HG02642 (cell line): ENCODE measurements around the gene RAB11FIP3.

Source experiments
- ATAC-seq: cut with Tn5 transposase; IDR thresholded peaks from one replicate; pipeline ENCODE4 v1.9.1; 2021; ENCODE audit warnings: mild to moderate bottlenecking; ENCODE audit not compliant: unreplicated experiment, poor library complexity

RAB11FIP3 gene

GRCh38 chr16:510066-510825 lies 84.8 kb downstream of the RAB11FIP3 start:
- no peak for ATAC-seq

DNA sequence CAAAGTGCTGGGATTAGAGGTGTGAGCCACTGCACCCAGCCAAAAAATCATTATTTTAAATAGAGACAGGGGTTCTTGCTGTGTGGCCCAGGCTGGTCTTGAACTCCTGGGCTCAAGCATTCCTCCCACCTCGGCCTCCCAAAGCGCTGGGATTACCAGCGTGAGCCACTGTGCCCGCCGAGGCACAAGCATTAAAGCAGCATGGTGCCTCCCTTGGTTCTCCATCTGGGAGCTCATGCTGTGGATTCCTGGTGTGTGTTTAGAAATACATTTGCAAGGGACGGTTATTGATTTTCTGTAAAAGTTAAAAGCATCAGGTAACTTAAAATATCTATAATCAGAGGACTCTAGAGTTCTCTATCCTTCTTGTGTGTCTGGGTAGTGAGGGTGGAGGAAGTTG lies 87.4 kb downstream of the RAB11FIP3 start:
- ATAC-seq, result no peak

DNA sequence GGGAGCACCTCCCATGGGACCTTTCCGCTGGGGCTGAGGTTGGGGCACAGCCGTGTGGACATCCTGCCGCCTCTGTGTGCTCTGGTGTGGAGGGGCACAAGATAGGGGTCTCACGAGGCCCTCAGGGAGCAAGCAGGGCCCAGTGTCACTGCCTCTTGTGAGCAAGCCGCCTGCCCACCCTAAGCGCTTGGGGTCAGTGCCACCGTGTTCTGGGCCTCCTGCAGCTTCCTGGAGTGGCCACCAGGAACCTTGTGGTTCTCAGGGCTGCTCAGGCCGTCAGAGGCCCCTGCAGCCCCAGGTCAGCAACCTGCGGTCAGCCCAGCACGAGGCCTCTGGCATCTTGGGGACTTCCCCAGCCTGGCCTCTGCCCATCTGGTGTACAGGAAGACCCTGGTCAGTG lies 88.5 kb downstream of the RAB11FIP3 start:
- no peak for ATAC-seq

DNA sequence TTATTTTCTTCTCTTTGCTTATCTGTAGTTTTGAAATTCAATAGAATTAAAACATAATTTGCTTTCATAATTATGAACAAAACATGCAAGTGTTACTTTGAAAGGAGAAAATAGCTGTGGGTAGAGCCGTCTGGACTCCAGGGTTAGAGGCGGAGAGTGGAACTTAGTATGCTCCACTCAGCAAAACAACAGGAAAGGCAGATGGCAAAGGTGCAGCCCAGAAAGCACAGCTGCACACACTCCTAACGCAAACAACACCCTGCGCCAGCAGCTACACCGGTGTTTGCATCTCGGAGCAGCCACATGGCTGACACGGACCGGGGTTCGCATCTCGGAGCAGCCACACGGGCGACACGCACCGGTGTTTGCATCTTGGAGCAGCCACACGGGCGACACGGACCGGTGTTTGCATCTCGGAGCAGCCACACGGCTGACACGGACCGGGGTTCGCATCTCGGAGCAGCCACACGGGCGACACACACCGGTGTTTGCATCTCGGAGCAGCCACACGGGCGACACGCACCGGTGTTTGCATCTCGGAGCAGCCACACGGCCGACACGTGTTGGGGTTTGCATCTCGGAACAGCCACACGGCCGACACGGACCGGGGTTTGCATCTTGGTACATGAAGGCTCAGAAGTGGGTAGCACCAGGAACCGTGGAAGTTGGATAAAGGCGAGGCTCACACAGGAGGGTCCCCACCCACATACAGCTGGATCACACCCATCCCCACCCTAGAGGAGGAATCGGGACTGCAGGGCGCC lies 89.9 kb downstream of the RAB11FIP3 start:
- no peak for ATAC-seq

- no peak for ATAC-seq
These were observed 90.4 kb downstream of the RAB11FIP3 start for GRCh38 chr16:515939-516226.

DNA sequence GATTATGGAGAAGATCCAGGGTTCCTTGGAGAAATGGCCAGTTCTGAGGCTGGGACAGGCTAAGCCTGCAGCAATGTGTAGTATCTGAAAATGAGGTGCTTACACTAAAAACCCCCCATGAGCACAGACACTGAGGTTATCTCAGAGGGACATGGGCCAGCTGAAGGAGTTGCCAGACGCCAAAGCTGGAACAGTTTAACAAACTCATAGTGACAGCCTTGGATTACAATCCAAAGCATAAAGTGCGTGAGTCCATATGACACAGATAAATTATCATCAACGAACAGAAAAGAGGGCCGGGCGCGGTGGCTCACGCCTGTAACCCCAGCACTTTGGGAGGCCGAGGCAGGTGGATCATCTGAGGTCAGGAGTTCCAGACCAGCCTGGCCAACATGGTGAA lies 90.9 kb downstream of the RAB11FIP3 start:
- no peak for ATAC-seq

GRCh38 chr16:518858-519257 lies 93.4 kb downstream of the RAB11FIP3 start:
- no peak for ATAC-seq

DNA sequence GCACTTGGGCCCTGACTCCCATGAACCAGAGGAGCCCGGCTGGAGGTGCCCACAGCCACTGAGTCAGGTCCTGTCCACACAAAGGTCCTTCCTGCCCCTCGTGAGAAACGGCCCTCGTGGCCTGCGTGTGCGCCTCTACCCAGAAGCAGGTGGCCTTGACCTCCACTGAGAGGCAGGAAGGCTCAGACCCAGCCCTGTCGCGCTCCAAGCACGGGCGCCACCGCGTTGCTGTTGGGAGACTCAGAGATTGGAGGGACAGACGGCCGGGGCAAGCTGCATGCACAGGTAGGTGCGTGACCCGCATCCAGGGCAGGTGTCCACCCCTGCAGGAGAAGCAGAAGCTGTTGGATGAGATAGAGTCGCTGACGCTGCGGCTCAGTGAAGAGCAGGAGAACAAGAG lies 94.0 kb downstream of the RAB11FIP3 start:
- no peak for ATAC-seq

GRCh38 chr16:519841-520687 lies 94.6 kb downstream of the RAB11FIP3 start:
- no peak for ATAC-seq

DNA sequence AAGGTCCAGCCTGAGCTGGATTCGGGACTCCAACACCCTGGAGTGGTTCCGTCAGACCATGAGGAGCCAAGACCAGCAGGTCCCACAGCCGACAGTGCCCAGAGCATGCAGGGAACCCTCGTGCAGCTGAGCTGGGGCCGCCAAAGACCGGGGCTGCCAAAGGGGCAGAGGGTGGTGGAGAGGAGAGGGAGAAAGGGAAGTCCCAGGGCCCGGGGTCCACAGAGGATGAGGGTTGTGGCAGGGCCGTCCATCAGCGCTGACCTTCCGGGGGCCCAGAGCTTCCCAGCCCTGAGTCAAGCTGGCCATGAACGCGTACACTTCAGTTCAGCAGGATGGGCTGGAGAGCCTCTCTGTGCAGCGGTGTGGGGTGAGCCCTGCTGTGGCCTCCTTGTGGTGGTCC lies 95.4 kb downstream of the RAB11FIP3 start:
- no peak for ATAC-seq

DNA sequence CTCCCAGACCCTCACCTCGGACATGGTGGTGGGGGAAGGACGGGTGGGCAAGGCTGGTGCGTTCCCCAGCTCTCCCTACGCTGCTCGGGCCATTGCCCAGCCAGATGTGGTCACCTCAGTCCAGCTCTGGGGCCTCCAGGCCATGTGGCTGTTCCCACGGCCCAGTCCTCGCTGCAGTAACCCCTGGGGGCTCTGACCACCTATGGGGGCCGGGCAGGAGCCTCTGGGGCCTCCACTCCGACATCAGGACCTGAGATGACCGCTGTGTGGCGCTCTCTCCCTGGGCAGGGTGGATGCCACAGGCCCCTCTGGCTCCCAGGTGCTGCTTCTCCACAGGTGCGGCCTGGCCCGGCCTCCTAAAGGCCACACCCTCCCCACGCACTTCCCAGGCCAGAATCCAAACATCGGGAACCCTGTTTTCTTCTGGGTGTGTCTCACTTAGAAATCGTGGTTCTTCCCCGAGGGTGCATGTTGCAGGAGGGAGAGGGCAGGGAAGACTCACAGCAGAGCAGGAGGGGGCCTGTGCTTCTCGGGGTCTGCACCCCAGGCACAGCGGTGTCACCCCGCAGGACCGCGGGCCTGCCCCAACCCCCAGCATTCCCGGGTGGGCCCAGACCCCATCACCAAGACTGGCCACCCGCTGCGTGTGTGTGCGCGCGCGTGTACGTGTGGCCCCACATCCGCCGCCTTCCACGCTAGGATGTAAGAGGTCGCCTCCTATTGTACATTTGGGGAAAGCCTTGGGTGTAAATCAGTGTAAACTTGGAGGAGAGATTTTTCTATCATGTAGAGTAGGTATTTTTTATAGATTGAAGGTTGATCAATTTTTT lies 96.1 kb downstream of the RAB11FIP3 start:
- no peak for ATAC-seq

- no peak for ATAC-seq
These were observed 97.1 kb downstream of the RAB11FIP3 start for GRCh38 chr16:522320-523096.

DNA sequence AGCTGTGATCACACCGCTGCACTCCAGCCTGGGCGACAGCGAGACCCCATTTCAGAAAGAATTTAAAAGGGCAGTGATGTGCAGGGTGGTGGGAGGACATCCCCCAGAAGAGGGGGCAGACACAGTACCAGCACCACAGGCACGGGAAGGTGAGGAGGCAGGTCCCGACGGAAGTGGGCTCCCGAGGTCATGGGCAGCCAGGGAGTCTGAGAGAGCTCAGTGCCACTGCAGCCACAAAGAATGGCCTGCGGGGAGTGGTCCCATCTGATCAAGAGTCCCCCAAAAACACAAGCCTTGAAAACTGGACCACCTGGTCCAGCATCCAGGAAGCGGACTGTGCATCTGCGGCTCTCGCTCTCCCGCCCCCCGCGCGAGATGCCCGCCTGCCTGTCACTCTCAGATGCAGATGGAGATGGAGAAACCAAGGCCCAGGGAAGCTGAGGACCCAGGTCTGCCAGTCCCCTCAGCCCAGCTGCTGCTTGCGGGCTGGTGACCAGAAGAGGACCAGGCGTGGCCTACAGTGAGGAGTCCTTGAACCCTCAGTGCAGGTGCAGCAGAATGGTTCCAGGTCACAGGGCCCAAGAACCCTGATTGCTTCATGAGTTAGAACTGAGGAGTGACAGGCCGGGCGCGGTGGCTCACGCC lies 97.8 kb downstream of the RAB11FIP3 start:
- ATAC-seq, result no peak

GRCh38 chr16:524274-525040 lies 99.0 kb downstream of the RAB11FIP3 start:
- ATAC-seq, result no peak

DNA sequence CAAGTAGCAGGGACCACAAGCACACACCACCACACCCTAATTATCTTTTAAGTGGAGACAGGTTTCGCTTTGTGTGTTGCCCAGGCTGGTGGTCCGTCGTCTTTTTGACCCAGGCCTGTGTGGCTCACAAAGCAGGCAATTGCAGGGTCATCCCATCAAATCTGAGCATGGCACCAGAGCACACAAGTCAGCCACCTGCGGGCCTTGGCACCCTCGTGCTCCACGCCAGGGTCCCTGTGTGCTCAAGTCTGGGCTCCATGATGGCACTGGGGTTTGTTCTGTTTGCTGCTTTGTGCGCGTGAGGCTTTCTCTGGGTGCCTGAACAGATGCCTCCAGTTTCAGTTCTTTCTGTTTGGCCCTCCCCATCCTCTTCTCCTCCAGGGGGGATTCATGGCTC lies 99.7 kb downstream of the RAB11FIP3 start:
- no peak for ATAC-seq

GRCh38 chr16:525520-526180 lies 100.2 kb downstream of the RAB11FIP3 start:
- ATAC-seq, result no peak

- ATAC-seq, result no peak
These were observed 100.9 kb downstream of the RAB11FIP3 start for GRCh38 chr16:526181-527014.
